ENCODE data around the gene TMEM272. TPM values are rescaled to one million over a fixed set of nuclear protein-coding genes. Genes with fewer than 3 reads are reported as not detected.

The TMEM272 gene
- total RNA-seq, 3 donors from 2014 or later (not counting 1 experiment from before 2014, with no cell fraction given) = 0.08 TPM; not detected in 2

DNA sequence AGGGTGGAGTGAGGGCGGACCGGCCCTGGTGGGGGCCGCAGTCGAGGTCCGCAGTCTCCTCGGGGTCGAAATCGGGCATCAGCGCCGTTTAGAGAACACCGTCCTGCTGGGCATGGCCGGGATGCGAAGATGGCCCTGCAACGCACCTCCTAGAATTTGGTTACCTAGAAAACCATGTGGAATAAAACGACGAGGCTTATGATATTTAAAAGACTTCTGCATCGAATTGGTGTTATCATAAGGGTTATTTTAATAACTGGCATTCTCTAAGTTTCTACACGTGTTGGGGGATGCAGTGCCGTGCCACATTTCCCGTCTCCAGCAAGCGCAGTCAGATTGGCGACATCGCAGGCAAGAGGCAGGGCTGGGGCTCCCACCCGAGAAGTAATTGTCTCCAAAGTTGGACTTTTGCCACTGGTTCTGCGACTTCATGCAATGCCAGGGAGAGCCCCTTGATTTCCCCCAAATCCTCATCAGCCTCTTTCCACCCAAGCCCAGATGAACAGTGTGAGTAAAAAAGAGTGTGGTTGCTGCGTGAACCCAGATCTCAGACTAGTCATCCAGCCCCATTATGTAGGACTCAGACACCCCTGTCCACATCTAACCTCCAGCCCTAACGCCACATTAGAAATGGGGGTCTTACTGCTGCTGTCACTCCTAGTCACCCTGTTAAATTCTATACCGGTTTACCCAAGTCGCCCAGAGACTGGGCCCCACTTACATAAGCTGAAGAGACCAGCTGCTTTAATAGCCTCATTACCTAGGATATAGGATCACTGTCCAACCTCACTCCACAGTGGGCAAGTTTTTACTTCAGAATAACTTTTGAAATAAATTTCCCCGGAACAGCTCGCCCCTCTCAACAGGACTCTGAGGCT is 40.4 kb downstream of the TMEM272 start:
- H3K36me3 ChIP-seq (ENCODE audit: control insufficient read depth, insufficient read depth, low read length) = no peaks in the 10 kb centered on the region
- ATAC-seq = peak in 1 of 3 donors; percentile 2
- H3K9me3 ChIP-seq (ENCODE audit: control insufficient read depth, insufficient read depth, low read length) = no peaks in the 10 kb centered on the region
- H3K4me1 Mint-ChIP-seq = peaks cover 34 to 35% of the 10 kb centered on the region in 2 donors
- no peaks in the 10 kb centered on the region for H3K9me3 Mint-ChIP-seq
- H3K27ac ChIP-seq (ENCODE audit: low read length) = peak overlapping the region; percentile 97
- peak overlapping the region; percentile 63 for H3K4me3 ChIP-seq (ENCODE audit: low read length)
- no peaks in the 10 kb centered on the region for H3K36me3 Mint-ChIP-seq
- peaks cover 0 to 8% of the 10 kb centered on the region in 2 donors for H3K27me3 Mint-ChIP-seq (ENCODE audit: low read depth in 2 of 2)
- H3K4me3 Mint-ChIP-seq = peak overlapping the region; percentile 90
- WGBS (ENCODE audit: insufficient coverage) = 20% methylated on average over 30 of the region's 31 CpGs
- peaks cover 27% of the 10 kb centered on the region for H3K4me1 ChIP-seq (ENCODE audit: control insufficient read depth, insufficient read depth, low read length)
- H3K27ac Mint-ChIP-seq = peak overlapping the region; percentile 91 to 99
- intact Hi-C loops (cut with micrococcal nuclease) = loop anchor here (5.0 kb wide), 2 partner anchors 1722 to 1867 kb away; partner anchors contain the start of gene SPRYD7
- H3K27me3 ChIP-seq (ENCODE audit: control insufficient read depth, insufficient read depth, low read length) = no peaks in the 10 kb centered on the region
- TF ChIP-seq, protein P1, sequence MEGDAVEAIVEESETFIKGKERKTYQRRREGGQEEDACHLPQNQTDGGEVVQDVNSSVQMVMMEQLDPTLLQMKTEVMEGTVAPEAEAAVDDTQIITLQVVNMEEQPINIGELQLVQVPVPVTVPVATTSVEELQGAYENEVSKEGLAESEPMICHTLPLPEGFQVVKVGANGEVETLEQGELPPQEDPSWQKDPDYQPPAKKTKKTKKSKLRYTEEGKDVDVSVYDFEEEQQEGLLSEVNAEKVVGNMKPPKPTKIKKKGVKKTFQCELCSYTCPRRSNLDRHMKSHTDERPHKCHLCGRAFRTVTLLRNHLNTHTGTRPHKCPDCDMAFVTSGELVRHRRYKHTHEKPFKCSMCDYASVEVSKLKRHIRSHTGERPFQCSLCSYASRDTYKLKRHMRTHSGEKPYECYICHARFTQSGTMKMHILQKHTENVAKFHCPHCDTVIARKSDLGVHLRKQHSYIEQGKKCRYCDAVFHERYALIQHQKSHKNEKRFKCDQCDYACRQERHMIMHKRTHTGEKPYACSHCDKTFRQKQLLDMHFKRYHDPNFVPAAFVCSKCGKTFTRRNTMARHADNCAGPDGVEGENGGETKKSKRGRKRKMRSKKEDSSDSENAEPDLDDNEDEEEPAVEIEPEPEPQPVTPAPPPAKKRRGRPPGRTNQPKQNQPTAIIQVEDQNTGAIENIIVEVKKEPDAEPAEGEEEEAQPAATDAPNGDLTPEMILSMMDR (IDR thresholded peaks at IDR 0.05) = no peak
- peak; percentile 40 to 73 for DNase-seq

- Mint-ChIP-seq H3K36me3 (no peaks in the 10 kb centered on the region), H3K27me3 (ENCODE audit: low read depth in 2 of 2) (peaks cover 0 to 8% of the 10 kb centered on the region in 2 donors), H3K4me3 (peak within 1 kb of the TSS; percentile 94), H3K27ac (peak within 1 kb of the TSS; percentile 91 to 99), H3K9me3 (no peaks in the 10 kb centered on the region), H3K4me1 (peaks cover 34 to 35% of the 10 kb centered on the region in 2 donors)
- intact Hi-C loops (cut with micrococcal nuclease) = loop anchor here (1.0 to 5.0 kb wide), 8 partner anchors 39 to 1866 kb away; partner anchors contain the start of genes ALG11, CKAP2, INTS6 and SPRYD7
- no peaks in the 10 kb centered on the region for H3K36me3 ChIP-seq (ENCODE audit: control insufficient read depth, insufficient read depth, low read length)
- ATAC-seq (peak; percentile 70 to 90 (median 76)), DNase-seq (peak; percentile 88 to 96)
- peaks cover 27% of the 10 kb centered on the region for H3K4me1 ChIP-seq (ENCODE audit: control insufficient read depth, insufficient read depth, low read length)
- WGBS (ENCODE audit: insufficient coverage) = under 1% methylated on average over 91 of the region's 91 CpGs
- TF ChIP-seq, protein P1 (IDR thresholded peaks at IDR 0.05) = no peak
- no peaks in the 10 kb centered on the region for H3K9me3 ChIP-seq (ENCODE audit: control insufficient read depth, insufficient read depth, low read length)
- no peaks in the 10 kb centered on the region for H3K27me3 ChIP-seq (ENCODE audit: control insufficient read depth, insufficient read depth, low read length)
- peak within 1 kb of the TSS; percentile 97 for H3K27ac ChIP-seq (ENCODE audit: low read length)
- peak within 1 kb of the TSS; percentile 63 for H3K4me3 ChIP-seq (ENCODE audit: low read length)
Measured at GRCh38 chr13:51803422-51804294, 41.3 kb downstream of the TMEM272 start, which contains the start of gene DHRS12. TSS of gene DHRS12 (minus strand) at chr13:51804163. CDS start at chr13:51799659, 4,504 bp downstream.

- H3K4me1 ChIP-seq (ENCODE audit: control insufficient read depth, insufficient read depth, low read length) = peaks cover 27% of the 10 kb centered on the region
- Mint-ChIP-seq H3K9me3 (no peaks in the 10 kb centered on the region), H3K4me3 (peak overlapping the region; percentile 94), H3K27ac (peak overlapping the region; percentile 91 to 99), H3K36me3 (no peaks in the 10 kb centered on the region), H3K27me3 (ENCODE audit: low read depth in 2 of 2) (peaks cover 0 to 8% of the 10 kb centered on the region in 2 donors), H3K4me1 (peaks cover 34 to 35% of the 10 kb centered on the region in 2 donors)
- H3K4me3 ChIP-seq (ENCODE audit: low read length) = peak overlapping the region; percentile 63
- no peaks in the 10 kb centered on the region for H3K27me3 ChIP-seq (ENCODE audit: control insufficient read depth, insufficient read depth, low read length)
- H3K9me3 ChIP-seq (ENCODE audit: control insufficient read depth, insufficient read depth, low read length) = no peaks in the 10 kb centered on the region
- 39% methylated on average over 9 of the region's 9 CpGs for WGBS (ENCODE audit: insufficient coverage)
- ATAC-seq (no peak), DNase-seq (peak in 1 of 2 donors; percentile 46)
- intact Hi-C loops (cut with micrococcal nuclease) = loop anchor here (1.0 to 5.0 kb wide), 9 partner anchors 17 to 1866 kb away; partner anchors contain the start of genes ALG11, CKAP2, INTS6 and SPRYD7
- H3K27ac ChIP-seq (ENCODE audit: low read length) = peak overlapping the region; percentile 97
- H3K36me3 ChIP-seq (ENCODE audit: control insufficient read depth, insufficient read depth, low read length) = no peaks in the 10 kb centered on the region
- TF ChIP-seq, protein P1 (IDR thresholded peaks at IDR 0.05) = no peak
Measured at GRCh38 chr13:51802631-51803418, 42.2 kb downstream of the TMEM272 start.
